ENCODE results near the gene BBX. TPM values are rescaled to one million over a fixed set of nuclear protein-coding genes. Genes with fewer than 3 reads are reported as not detected.

Gene BBX
- total RNA-seq, 1 experiment from 2014 or later, result 73.2 TPM

GRCh38 chr3:107493134-107493533, 29.6 kb upstream of the BBX start:
- H3K27me3 Mint-ChIP-seq (ENCODE audit: insufficient read depth, unreplicated experiment), result no peaks in the 10 kb centered on the region
- intact Hi-C loops (cut with micrococcal nuclease), result no loop called here
- H3K4me3 Mint-ChIP-seq (ENCODE audit: unreplicated experiment), result no peak overlapping the region
- no peak for DNase-seq (ENCODE audit: unreplicated experiment)
- H3K27ac Mint-ChIP-seq (ENCODE audit: low read depth, unreplicated experiment), result no peak overlapping the region
- TF ChIP-seq CTCF (IDR thresholded peaks at IDR 0.05; ENCODE audit: unreplicated experiment), result no peak
- no TSS peak for BruUV-seq (replicated peaks)
- ChIA-PET POLR2A (interaction anchor here (0.6 kb wide), 1 partner anchor 14 kb away, joined by 3 read pairs; no protein-coding TSS in a partner anchor), CTCF (interaction anchor here (1.1 kb wide), 1 partner anchor 72 kb away, joined by 3 read pairs; no protein-coding TSS in a partner anchor)
- H3K4me1 Mint-ChIP-seq (ENCODE audit: insufficient read depth, unreplicated experiment), result no peaks in the 10 kb centered on the region
- H3K9me3 Mint-ChIP-seq (ENCODE audit: unreplicated experiment), result no peaks in the 10 kb centered on the region
- H3K36me3 Mint-ChIP-seq (ENCODE audit: insufficient read depth, unreplicated experiment), result no peaks in the 10 kb centered on the region

- Mint-ChIP-seq H3K9me3 (ENCODE audit: unreplicated experiment) (no peaks in the 10 kb centered on the region), H3K27ac (ENCODE audit: low read depth, unreplicated experiment) (no peak overlapping the region), H3K27me3 (ENCODE audit: insufficient read depth, unreplicated experiment) (no peaks in the 10 kb centered on the region), H3K4me1 (ENCODE audit: insufficient read depth, unreplicated experiment) (no peaks in the 10 kb centered on the region), H3K4me3 (ENCODE audit: unreplicated experiment) (no peak overlapping the region), H3K36me3 (ENCODE audit: insufficient read depth, unreplicated experiment) (no peaks in the 10 kb centered on the region)
- TF ChIP-seq CTCF (IDR thresholded peaks at IDR 0.05; ENCODE audit: unreplicated experiment), result no peak
- CTCF ChIA-PET, result interaction anchor here (0.6 to 0.8 kb wide), 3 partner anchors 69 to 225 kb away, joined by 3 to 5 read pairs (median 4); no protein-coding TSS in a partner anchor
- BruUV-seq (replicated peaks), result no TSS peak
- no peak for DNase-seq (ENCODE audit: unreplicated experiment)
- intact Hi-C loops (cut with micrococcal nuclease), result no loop called here
- POLR2A ChIA-PET, result interaction anchor here (0.6 kb wide), 2 partner anchors 699 to 849 kb away, joined by 3 read pairs; no protein-coding TSS in a partner anchor
Measured at GRCh38 chr3:107496855-107497254, 25.9 kb upstream of the BBX start.

- TF ChIP-seq CTCF (IDR thresholded peaks at IDR 0.05; ENCODE audit: unreplicated experiment), result no peak
- no peaks in the 10 kb centered on the region for H3K9me3 Mint-ChIP-seq (ENCODE audit: unreplicated experiment)
- no peaks in the 10 kb centered on the region for H3K27me3 Mint-ChIP-seq (ENCODE audit: insufficient read depth, unreplicated experiment)
- DNase-seq (ENCODE audit: unreplicated experiment), result no peak
- intact Hi-C loops (cut with micrococcal nuclease), result no loop called here
- ChIA-PET CTCF (interaction anchor here (0.6 to 0.8 kb wide), 2 partner anchors 13 to 433 kb away, joined by 3 to 4 read pairs; no protein-coding TSS in a partner anchor), POLR2A (no interaction called here)
- no TSS peak for BruUV-seq (replicated peaks)
- H3K4me3 Mint-ChIP-seq (ENCODE audit: unreplicated experiment), result no peak overlapping the region
- H3K27ac Mint-ChIP-seq (ENCODE audit: low read depth, unreplicated experiment), result no peak overlapping the region
- no peaks in the 10 kb centered on the region for H3K36me3 Mint-ChIP-seq (ENCODE audit: insufficient read depth, unreplicated experiment)
- H3K4me1 Mint-ChIP-seq (ENCODE audit: insufficient read depth, unreplicated experiment), result no peaks in the 10 kb centered on the region
Measured at GRCh38 chr3:107498646-107499045, 24.1 kb upstream of the BBX start.

- ChIA-PET CTCF (no interaction called here), POLR2A (no interaction called here)
- Mint-ChIP-seq H3K36me3 (ENCODE audit: insufficient read depth, unreplicated experiment) (no peaks in the 10 kb centered on the region), H3K27me3 (ENCODE audit: insufficient read depth, unreplicated experiment) (no peaks in the 10 kb centered on the region), H3K9me3 (ENCODE audit: unreplicated experiment) (no peaks in the 10 kb centered on the region), H3K4me1 (ENCODE audit: insufficient read depth, unreplicated experiment) (no peaks in the 10 kb centered on the region), H3K4me3 (ENCODE audit: unreplicated experiment) (no peak overlapping the region), H3K27ac (ENCODE audit: low read depth, unreplicated experiment) (no peak overlapping the region)
- no peak for TF ChIP-seq CTCF (IDR thresholded peaks at IDR 0.05; ENCODE audit: unreplicated experiment)
- intact Hi-C loops (cut with micrococcal nuclease), result no loop called here
- DNase-seq (ENCODE audit: unreplicated experiment), result peak; percentile 46
- no TSS peak for BruUV-seq (replicated peaks)
Measured at GRCh38 chr3:107506458-107506857, 16.3 kb upstream of the BBX start.
